HT-29 (cell line): Measurements from ENCODE around the gene ATM. TPM values are rescaled to one million over a fixed set of nuclear protein-coding genes. Genes with fewer than 3 reads are reported as not detected.
"Not testable (repeated sequence)": the region's sequence is repeated elsewhere in the genome, so short reads cannot be mapped to it uniquely, and the experiment has no call there.

ENCODE experiments used
- DNase-seq: peaks from one replicate; pipeline ENCODE4 v3.0.0-alpha.2; 2015; ENCODE audit warnings: low spot score
- small RNA-seq: library from RNA; depleted of rRNA; stranded (forward); fragments of <200 nt; gene quantifications from one replicate; pipeline ENCODE3, GENCODE V24; 2014
- total RNA-seq: library from RNA; depleted of rRNA; stranded (reverse); fragments of >200 nt; shearing (Covaris generic); gene quantifications from 2 replicates; pipeline ENCODE4 v1.2.3, GENCODE V29; 2014; rRNA removed

ATM gene
- total RNA-seq, 1 experiment from 2014 or later, result 26.1 TPM

GRCh38 chr11:108373505-108373904, 150.6 kb downstream of the ATM start:
- DNase-seq, result not testable (repeated sequence)

GRCh38 chr11:108388576-108388975, 165.7 kb downstream of the ATM start:
- no peak for DNase-seq

GRCh38 chr11:108392353-108392752, 169.5 kb downstream of the ATM start:
- DNase-seq, result no peak

GRCh38 chr11:108393046-108393445, 170.2 kb downstream of the ATM start:
- no peak for DNase-seq

- no peak for DNase-seq
Observed at GRCh38 chr11:108394744-108395284, 171.9 kb downstream of the ATM start.

- not testable (repeated sequence) for DNase-seq
Observed at GRCh38 chr11:108396672-108397071, 173.8 kb downstream of the ATM start.

- no peak for DNase-seq
Observed at GRCh38 chr11:108398439-108398838, 175.6 kb downstream of the ATM start.

- no peak for DNase-seq
Observed at GRCh38 chr11:108402241-108402640, 179.4 kb downstream of the ATM start.

GRCh38 chr11:108403052-108403451, 180.2 kb downstream of the ATM start:
- no peak for DNase-seq

GRCh38 chr11:108405706-108406105, 182.8 kb downstream of the ATM start:
- DNase-seq, result no peak

GRCh38 chr11:108414958-108415357, 192.1 kb downstream of the ATM start:
- no peak for DNase-seq

- DNase-seq, result peak; percentile 74
Observed at GRCh38 chr11:108417551-108417950, 194.7 kb downstream of the ATM start.

Small RNA genes within 50 kb of the gene (small RNA-seq; reads per million reads assigned to genes)
- not detected for gene RF00019

Other genes starting within 250 kb of the ATM start
- 26.9 and 36.6 TPM in 2 replicates for gene CUL5, start 214.2 kb upstream of the ATM start, total RNA-seq
- 28.3 and 36.7 TPM in 2 replicates for gene ACAT1, start 101.5 kb upstream of the ATM start, total RNA-seq
- 6.9 and 8.2 TPM in 2 replicates for gene NPAT, start 429 bp upstream of the ATM start, total RNA-seq
- gene C11orf65, start 244.5 kb downstream of the ATM start, total RNA-seq, result 0.64 TPM in 1 of 2 replicates, not detected in the other